Erythroblast (primary cell): ENCODE measurements around the gene BICC1.

Source experiments
- DNase-seq, 2 experiments: peaks; one replicate each; lab custom pipeline; 2025; lab: John Stamatoyannopoulos, UW
- GATA1 ChIP-seq: IDR thresholded peaks from 2 replicates; pipeline ENCODE4 v1.6.1; 2011; ENCODE audit warnings: low read depth, mild to moderate bottlenecking, control low read depth, low read length, moderate library complexity
- POLR2A ChIP-seq: IDR thresholded peaks from 2 replicates; pipeline ENCODE4 v1.6.1; 2011; ENCODE audit warnings: mild to moderate bottlenecking, low read length

The BICC1 gene

DNA sequence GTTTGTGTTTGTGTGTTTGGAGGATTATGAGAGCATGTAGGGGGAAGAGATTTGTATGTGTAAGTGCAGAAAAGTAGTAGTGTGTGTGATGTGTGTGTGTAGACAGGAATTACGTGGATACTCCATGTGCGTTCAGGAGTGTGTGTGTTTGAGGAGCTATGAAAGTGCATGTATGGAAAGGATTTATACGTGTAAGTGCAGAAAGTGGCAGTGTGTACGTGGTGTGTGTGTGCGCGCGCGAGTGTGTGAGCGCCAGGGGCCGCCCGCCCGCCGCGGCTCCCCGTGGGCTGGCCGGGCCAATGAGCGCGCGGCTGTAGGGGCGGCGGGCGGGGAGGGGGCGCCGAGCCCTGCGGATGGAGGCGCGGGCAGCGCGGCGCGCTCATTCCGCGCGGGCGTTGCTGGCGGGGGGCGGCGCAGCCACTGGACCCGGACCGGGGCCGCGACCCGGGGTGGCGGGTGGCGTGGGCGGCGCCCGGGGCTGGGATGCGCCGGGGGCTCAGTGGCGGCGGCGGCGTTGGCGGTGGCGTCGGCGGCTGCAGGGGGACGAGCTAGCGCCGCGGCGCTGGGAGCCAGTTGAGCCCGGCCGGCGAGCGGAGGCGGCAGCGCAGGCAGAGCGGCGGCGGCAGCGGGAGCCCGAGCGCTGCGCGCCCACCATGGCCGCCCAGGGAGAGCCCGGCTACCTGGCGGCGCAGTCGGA is at the start of gene BICC1:
TSS of gene BICC1 (plus strand) at position 382 of the 697 bp plus-strand sequence. CDS start at position 654, 272 bp downstream.
- DNase-seq = no peak
- TF ChIP-seq POLR2A (no peak), GATA1 (no peak)

GRCh38 chr10:58464956-58465355 is 47.7 kb upstream of the BICC1 start:
- no peak for DNase-seq
- TF ChIP-seq POLR2A (no peak), GATA1 (no peak)

GRCh38 chr10:58465629-58466028 is 47.0 kb upstream of the BICC1 start:
- no peak for DNase-seq
- TF ChIP-seq GATA1 = no peak
- TF ChIP-seq POLR2A = no peak

DNA sequence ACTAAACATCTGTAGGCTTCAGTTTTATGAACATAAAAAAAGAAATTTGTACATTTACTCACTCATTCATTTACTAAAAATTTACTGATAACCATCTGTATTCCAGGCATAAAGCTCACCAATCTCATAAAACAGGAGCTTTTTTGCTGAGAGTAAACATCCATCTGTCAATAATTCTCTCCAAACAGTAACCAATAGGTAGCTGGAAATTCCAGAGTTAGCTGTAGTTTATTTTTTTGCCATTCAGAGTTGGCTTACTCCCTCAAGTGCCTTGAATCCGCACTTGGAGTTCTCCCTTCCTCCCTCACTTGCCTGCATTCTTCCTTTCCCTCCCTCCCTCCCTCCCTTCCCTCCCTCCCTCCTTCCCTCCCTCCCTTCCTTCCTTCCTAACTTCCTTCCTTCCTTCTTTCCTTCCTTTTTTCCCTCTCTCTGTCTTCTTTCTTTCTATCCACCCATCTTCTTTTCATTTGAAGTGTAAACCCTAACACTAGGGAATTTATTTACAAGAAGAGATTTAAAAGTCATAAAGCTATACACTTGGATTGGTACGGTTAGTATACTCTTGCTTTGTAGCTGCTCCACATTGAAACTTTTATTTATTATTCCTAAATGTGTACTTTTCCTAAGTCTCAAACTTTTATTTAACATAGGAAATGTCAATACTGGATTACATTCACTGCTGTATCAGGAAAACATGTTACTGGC is 44.6 kb upstream of the BICC1 start:
- TF ChIP-seq GATA1 = no peak
- no peak for TF ChIP-seq POLR2A
- no peak for DNase-seq

DNA sequence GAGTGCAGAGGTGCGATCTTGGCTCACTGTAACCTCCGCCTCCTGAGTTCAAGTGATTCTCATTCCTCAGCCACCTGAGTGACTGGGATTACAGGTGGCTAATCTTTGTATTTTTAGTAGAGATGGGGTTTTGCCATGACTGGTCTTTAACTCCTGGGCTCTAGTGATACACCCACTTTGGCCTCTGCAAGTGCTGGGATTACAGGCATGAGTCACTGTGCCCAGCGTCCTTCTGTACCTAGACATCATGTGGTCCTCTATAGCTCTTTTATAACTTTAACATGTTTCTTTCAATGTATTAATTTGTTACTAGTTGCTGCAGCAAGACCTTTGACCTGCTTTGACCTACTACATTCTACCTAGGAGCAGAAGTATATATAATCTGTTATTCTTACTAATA is 38.7 kb upstream of the BICC1 start:
- TF ChIP-seq GATA1 = no peak
- TF ChIP-seq POLR2A = no peak
- no peak for DNase-seq

DNA sequence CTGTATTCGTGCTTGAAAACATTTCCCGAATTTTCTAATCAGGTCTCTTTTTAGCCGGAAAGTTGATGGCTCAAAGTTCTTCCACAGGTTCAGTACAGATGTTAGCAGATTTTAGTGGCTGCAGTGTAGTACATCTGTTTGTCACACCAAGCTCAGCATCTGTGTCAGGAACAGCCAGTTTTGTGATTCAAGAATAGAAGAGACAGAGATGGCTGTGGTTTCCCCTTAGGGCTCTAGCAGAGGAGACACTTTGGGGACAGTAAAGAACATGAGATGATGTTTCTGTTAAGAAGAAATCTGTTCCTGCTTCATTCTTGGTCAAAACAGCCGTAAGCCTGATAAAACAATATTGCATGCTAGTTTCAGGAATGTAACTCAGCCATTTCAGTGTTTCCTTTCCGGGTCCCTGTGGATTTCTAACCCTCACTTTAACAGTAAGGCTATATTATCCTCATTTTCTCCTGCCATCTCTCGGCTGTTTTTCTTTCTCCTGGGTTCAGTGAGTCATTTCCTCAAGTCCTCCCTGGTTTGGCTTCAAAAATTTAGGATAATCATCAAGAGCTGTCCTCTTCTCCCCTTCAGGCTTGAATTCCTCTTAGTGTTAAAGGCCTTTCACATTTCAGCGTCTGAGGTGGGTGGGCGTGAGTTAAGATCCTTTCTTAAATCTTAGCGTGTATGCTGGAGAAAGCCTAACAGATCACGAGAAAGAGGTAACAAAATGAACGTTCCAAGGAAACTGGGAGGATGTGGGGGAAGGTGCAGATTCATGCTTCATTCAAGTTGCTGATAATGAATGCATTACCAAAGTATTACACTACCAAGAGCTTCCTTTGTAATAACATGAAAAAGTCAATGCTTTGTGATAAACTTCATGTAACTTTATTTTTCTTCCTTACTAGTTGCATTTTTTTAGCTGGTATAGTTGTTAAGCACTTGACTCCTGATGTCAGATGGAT is 37.1 kb upstream of the BICC1 start:
- no peak for TF ChIP-seq POLR2A
- no peak for TF ChIP-seq GATA1
- no peak for DNase-seq

DNA sequence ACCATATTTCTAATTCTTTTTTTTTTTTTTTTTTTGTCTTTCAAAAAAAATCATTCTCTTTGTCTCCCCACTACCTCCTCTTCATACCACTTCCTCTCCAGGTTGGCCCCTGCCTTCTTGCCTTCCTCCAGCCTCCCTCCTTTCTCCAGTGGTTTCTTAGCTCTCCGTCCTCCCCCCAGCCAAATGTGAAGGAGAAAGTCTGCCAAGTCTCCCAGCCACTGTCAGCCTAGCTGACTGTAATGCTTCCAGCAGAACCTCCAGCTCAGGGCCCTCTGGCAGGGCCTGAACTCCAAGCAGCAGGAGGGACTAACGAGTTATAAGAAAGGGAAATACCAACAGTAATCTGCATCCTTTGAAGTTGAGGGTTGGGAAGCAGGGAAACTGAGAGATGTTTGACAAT is 35.5 kb upstream of the BICC1 start:
- TF ChIP-seq GATA1 (no peak), POLR2A (no peak)
- DNase-seq = no peak

DNA sequence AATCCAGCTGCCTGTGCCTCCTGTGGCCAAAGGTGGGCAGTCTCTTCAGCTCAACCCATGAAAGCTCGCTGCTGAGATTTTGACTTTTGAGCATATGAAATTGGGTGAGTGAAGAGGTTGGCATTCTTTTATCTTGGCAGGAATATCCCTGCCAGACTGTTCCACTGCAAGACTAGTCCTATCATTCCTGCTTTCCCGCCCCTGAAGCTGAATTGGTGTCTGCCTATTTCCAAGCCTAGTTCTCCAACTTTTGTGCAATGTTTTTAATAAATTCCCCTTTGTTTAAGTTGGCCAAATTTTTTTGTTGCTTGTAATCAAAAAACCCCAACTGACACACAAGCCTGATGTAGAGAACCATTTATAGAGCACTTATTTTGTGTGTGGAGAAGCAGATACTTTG is 34.8 kb upstream of the BICC1 start:
- TF ChIP-seq POLR2A = no peak
- no peak for TF ChIP-seq GATA1
- no peak for DNase-seq

DNA sequence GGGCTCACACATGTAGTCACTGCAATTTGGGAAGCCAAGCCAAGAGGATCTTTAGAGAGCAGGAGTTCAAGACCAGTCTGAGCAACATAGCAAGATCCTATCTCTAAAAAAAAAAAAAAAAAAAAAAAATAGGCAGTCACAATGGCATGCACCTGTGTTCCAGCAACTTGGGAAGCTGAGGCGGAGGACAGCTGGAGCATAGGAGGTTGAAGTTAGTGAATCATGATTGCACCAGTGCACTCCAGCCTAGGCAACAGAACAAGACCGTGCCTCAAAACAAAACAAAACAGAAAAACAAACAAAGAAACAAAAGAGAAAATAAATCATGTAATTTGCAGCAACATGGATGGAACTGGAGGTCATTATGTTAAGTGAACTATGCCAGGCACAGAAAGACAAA is 33.6 kb upstream of the BICC1 start:
- TF ChIP-seq POLR2A (no peak), GATA1 (no peak)
- DNase-seq = no peak

GRCh38 chr10:58480321-58480720 is 32.4 kb upstream of the BICC1 start:
- no peak for DNase-seq

GRCh38 chr10:58481569-58482109 is 31.0 kb upstream of the BICC1 start:
- TF ChIP-seq GATA1 (no peak), POLR2A (no peak)
- DNase-seq = no peak

More at GRCh38 chr10:58480321-58480720, 32.4 kb upstream of the BICC1 start:
- TF ChIP-seq POLR2A = no peak
- TF ChIP-seq GATA1 = no peak

- DNase-seq = no peak
- TF ChIP-seq POLR2A (no peak), GATA1 (no peak)
Observed at GRCh38 chr10:58486821-58487220, 25.9 kb upstream of the BICC1 start.

- no peak for DNase-seq
Observed at GRCh38 chr10:58488921-58489320, 23.8 kb upstream of the BICC1 start.

More at GRCh38 chr10:58488921-58489320, 23.8 kb upstream of the BICC1 start:
- TF ChIP-seq POLR2A (no peak), GATA1 (no peak)
